HEK293 (cell line): ENCODE data around the gene METAP1.

Experiments used
- BCL11B ChIP-seq: fragments of 450-650 bp; formaldehyde crosslinking; IDR thresholded peaks from 2 replicates; pipeline ENCODE4 v1.5.1; 2016; ENCODE audit warnings: low read depth, missing biosample characterization, missing genetic modification characterization
- EGR2 ChIP-seq: fragments of 450-650 bp; formaldehyde crosslinking; IDR thresholded peaks from 2 replicates; pipeline ENCODE4 v1.5.1; 2016; ENCODE audit warnings: low read depth, missing biosample characterization, missing genetic modification characterization
- GLIS1 ChIP-seq: fragments of 450-650 bp; formaldehyde crosslinking; IDR thresholded peaks from 2 replicates; pipeline ENCODE4 v1.5.1; 2016; ENCODE audit warnings: missing biosample characterization, missing genetic modification characterization
- GLIS2 ChIP-seq: fragments of 450-650 bp; formaldehyde crosslinking; IDR thresholded peaks from 2 replicates; pipeline ENCODE4 v1.5.1; 2016; ENCODE audit warnings: missing biosample characterization, missing genetic modification characterization
- KLF17 ChIP-seq: fragments of 450-650 bp; formaldehyde crosslinking; IDR thresholded peaks from 2 replicates; pipeline ENCODE4 v1.5.1; 2016; ENCODE audit warnings: missing biosample characterization, missing genetic modification characterization
- KLF7 ChIP-seq: fragments of 450-650 bp; formaldehyde crosslinking; IDR thresholded peaks from 2 replicates; pipeline ENCODE4 v1.5.1; 2016; ENCODE audit warnings: missing biosample characterization, missing genetic modification characterization, borderline replicate concordance
- KLF9 ChIP-seq: fragments of 450-650 bp; formaldehyde crosslinking; IDR thresholded peaks from 2 replicates; pipeline ENCODE4 v1.5.1; 2016; ENCODE audit warnings: missing biosample characterization, missing genetic modification characterization, low read depth
- PRDM10 ChIP-seq: fragments of 450-650 bp; formaldehyde crosslinking; IDR thresholded peaks from 2 replicates; pipeline ENCODE4 v1.5.1; 2016; ENCODE audit warnings: missing biosample characterization, missing genetic modification characterization
- REPIN1 ChIP-seq: fragments of 450-650 bp; formaldehyde crosslinking; IDR thresholded peaks from 2 replicates; pipeline ENCODE4 v1.5.1; 2017; ENCODE audit warnings: missing biosample characterization, missing genetic modification characterization, low read depth
- SCRT1 ChIP-seq: fragments of 450-650 bp; formaldehyde crosslinking; IDR thresholded peaks from 2 replicates; pipeline ENCODE4 v1.5.1; 2016; ENCODE audit warnings: missing biosample characterization, missing genetic modification characterization, borderline replicate concordance
- SP2 ChIP-seq: fragments of 450-650 bp; formaldehyde crosslinking; IDR thresholded peaks from 2 replicates; pipeline ENCODE4 v1.5.1; 2016; ENCODE audit warnings: missing biosample characterization, missing genetic modification characterization
- SP3 ChIP-seq: fragments of 450-650 bp; formaldehyde crosslinking; IDR thresholded peaks from 2 replicates; pipeline ENCODE4 v1.5.1; 2016; ENCODE audit warnings: missing biosample characterization, missing genetic modification characterization
- WT1 ChIP-seq: fragments of 450-650 bp; formaldehyde crosslinking; IDR thresholded peaks from 2 replicates; pipeline ENCODE4 v1.5.1; 2016; ENCODE audit warnings: missing biosample characterization, missing genetic modification characterization
- ZBTB48 ChIP-seq: fragments of 450-650 bp; formaldehyde crosslinking; IDR thresholded peaks from 2 replicates; pipeline ENCODE4 v1.5.1; 2016; ENCODE audit warnings: missing biosample characterization, missing genetic modification characterization
- ZFP37 ChIP-seq: fragments of 450-650 bp; formaldehyde crosslinking; IDR thresholded peaks from 2 replicates; pipeline ENCODE4 v1.5.1; 2016; ENCODE audit warnings: missing biosample characterization, missing genetic modification characterization
- ZNF132 ChIP-seq: fragments of 450-650 bp; formaldehyde crosslinking; IDR thresholded peaks from 2 replicates; pipeline ENCODE4 v1.5.1; 2017; ENCODE audit warnings: missing biosample characterization, missing genetic modification characterization, borderline replicate concordance
- ZNF174 ChIP-seq: fragments of 450-650 bp; formaldehyde crosslinking; IDR thresholded peaks from 2 replicates; pipeline ENCODE4 v1.5.0; 2017; ENCODE audit warnings: missing biosample characterization, mild to moderate bottlenecking, missing genetic modification characterization
- ZNF2 ChIP-seq: fragments of 450-650 bp; formaldehyde crosslinking; IDR thresholded peaks from 2 replicates; pipeline ENCODE4 v1.5.1; 2016; ENCODE audit warnings: missing biosample characterization, missing genetic modification characterization
- ZNF354C ChIP-seq: fragments of 450-650 bp; formaldehyde crosslinking; IDR thresholded peaks from 2 replicates; pipeline ENCODE4 v1.5.1; 2016; ENCODE audit warnings: missing biosample characterization, missing genetic modification characterization, low read depth, borderline replicate concordance
- ZNF473 ChIP-seq: fragments of 450-650 bp; formaldehyde crosslinking; IDR thresholded peaks from 2 replicates; pipeline ENCODE4 v1.5.1; 2017; ENCODE audit warnings: missing biosample characterization, missing genetic modification characterization
- ZNF585B ChIP-seq: fragments of 450-650 bp; formaldehyde crosslinking; IDR thresholded peaks from 2 replicates; pipeline ENCODE4 v1.5.1; 2016; ENCODE audit warnings: missing biosample characterization, missing genetic modification characterization
- ZNF768 ChIP-seq: fragments of 450-650 bp; formaldehyde crosslinking; IDR thresholded peaks from 2 replicates; pipeline ENCODE4 v1.5.1; 2018; ENCODE audit warnings: missing biosample characterization, mild to moderate bottlenecking, missing genetic modification characterization
- ZSCAN16 ChIP-seq: fragments of 450-650 bp; formaldehyde crosslinking; IDR thresholded peaks from 2 replicates; pipeline ENCODE4 v1.5.1; 2016; ENCODE audit warnings: missing biosample characterization, missing genetic modification characterization
- TF ChIP-seq, protein P1 (sequence below): fragments of 450-650 bp; formaldehyde crosslinking; optimal IDR thresholded peaks from 2 replicates; pipeline ENCODE3; 2016; ENCODE audit warnings: missing biosample characterization, mild to moderate bottlenecking, missing genetic modification characterization
- TF ChIP-seq, protein P2 (sequence below): fragments of 450-650 bp; formaldehyde crosslinking; IDR thresholded peaks from 2 replicates; pipeline ENCODE4 v1.5.1; 2017; ENCODE audit warnings: missing biosample characterization, missing genetic modification characterization
- TF ChIP-seq, protein P3 (sequence below): fragments of 450-650 bp; formaldehyde crosslinking; IDR thresholded peaks from 2 replicates; pipeline ENCODE4 v1.5.1; 2017; ENCODE audit warnings: missing biosample characterization, missing genetic modification characterization
- TF ChIP-seq, protein P4 (sequence below): fragments of 450-650 bp; formaldehyde crosslinking; IDR thresholded peaks from 2 replicates; pipeline ENCODE4 v1.5.1; 2016; ENCODE audit warnings: missing biosample characterization, missing genetic modification characterization

Gene METAP1

DNA sequence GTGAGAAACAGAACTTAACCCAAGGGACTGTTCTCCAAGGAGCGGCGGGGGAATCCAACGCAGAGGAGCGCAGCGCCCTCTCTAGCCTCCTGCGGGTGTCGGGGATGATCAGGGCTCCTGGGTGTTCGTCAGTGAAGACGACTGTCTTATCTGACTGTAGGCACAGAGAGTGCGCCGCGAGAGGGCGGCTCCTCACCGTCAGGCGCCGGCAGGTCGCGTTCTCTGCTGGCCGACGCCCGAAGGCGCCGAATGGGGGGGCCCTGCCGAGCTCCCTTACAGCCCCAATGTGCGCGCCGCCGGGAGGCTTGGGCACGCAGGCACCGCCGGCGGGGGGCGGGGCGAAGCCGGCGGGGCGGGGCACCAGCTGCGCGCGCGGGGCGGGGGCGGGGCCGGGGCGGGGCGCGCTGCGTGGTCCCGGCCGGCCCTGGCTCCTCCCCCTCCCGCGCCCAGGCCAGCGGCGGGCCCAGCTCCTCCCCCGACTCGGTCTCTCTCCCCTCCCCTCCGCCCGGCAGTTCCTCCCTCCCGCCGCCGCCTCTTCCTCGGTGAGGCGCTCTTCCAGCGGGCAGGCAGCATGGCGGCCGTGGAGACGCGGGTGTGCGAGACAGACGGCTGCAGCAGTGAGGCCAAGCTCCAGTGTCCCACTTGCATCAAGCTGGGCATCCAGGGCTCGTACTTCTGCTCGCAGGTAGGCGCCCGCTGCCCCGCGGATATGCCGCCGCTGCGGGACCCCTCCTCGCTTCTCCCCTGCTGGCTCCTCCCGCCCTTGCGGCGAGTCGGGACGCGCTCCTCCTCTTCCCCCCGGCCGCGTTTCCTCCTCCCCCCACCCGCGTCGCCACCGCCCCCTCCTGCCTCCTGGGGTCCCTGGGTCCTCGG, at the start of gene METAP1 (continued):
- TF ChIP-seq ZNF585B (tag by site-specific recombination) (no peak), ZNF768 (tag by site-specific recombination) (no peak), GLIS1 (tag by site-specific recombination) (peak; percentile 76), REPIN1 (tag by site-specific recombination) (no peak), WT1 (tag by site-specific recombination) (peak; percentile 28; the same call in 1 of the 2 replicates), ZNF132 (no peak), ZNF473 (tag by site-specific recombination) (no peak), SP3 (tag by site-specific recombination) (peak; percentile 75), EGR2 (0 out of 2 replicates have a peak, but pooled peaks have one; percentile 25), ZNF354C (tag by site-specific recombination) (no peak), ZFP37 (tag by site-specific recombination) (no peak), SCRT1 (no peak), ZNF174 (tag by site-specific recombination) (no peak), KLF9 (tag by site-specific recombination) (peak; percentile 52; the same call in 1 of the 2 replicates), ZSCAN16 (tag by site-specific recombination) (no peak), SP2 (tag by site-specific recombination) (peak; percentile 66), KLF7 (tag by site-specific recombination) (no peak), ZNF2 (tag by site-specific recombination) (0 out of 2 replicates have a peak, but pooled peaks have one; percentile 51), KLF17 (peak; percentile 63; the same call in 1 of the 2 replicates), PRDM10 (tag by site-specific recombination) (peak; percentile 50; the same call in 1 of the 2 replicates), BCL11B (no peak), ZBTB48 (tag by site-specific recombination) (peak; percentile 84; the same call in 1 of the 2 replicates), GLIS2 (tag by site-specific recombination) (peak; percentile 73)
- TF ChIP-seq, protein P1, sequence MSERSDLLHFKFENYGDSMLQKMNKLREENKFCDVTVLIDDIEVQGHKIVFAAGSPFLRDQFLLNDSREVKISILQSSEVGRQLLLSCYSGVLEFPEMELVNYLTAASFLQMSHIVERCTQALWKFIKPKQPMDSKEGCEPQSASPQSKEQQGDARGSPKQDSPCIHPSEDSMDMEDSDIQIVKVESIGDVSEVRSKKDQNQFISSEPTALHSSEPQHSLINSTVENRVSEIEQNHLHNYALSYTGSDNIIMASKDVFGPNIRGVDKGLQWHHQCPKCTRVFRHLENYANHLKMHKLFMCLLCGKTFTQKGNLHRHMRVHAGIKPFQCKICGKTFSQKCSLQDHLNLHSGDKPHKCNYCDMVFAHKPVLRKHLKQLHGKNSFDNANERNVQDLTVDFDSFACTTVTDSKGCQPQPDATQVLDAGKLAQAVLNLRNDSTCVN (tag by site-specific recombination) = peak; percentile 83
- TF ChIP-seq, protein P2, sequence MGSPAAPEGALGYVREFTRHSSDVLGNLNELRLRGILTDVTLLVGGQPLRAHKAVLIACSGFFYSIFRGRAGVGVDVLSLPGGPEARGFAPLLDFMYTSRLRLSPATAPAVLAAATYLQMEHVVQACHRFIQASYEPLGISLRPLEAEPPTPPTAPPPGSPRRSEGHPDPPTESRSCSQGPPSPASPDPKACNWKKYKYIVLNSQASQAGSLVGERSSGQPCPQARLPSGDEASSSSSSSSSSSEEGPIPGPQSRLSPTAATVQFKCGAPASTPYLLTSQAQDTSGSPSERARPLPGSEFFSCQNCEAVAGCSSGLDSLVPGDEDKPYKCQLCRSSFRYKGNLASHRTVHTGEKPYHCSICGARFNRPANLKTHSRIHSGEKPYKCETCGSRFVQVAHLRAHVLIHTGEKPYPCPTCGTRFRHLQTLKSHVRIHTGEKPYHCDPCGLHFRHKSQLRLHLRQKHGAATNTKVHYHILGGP (tag by site-specific recombination) = no peak
- TF ChIP-seq, protein P3, sequence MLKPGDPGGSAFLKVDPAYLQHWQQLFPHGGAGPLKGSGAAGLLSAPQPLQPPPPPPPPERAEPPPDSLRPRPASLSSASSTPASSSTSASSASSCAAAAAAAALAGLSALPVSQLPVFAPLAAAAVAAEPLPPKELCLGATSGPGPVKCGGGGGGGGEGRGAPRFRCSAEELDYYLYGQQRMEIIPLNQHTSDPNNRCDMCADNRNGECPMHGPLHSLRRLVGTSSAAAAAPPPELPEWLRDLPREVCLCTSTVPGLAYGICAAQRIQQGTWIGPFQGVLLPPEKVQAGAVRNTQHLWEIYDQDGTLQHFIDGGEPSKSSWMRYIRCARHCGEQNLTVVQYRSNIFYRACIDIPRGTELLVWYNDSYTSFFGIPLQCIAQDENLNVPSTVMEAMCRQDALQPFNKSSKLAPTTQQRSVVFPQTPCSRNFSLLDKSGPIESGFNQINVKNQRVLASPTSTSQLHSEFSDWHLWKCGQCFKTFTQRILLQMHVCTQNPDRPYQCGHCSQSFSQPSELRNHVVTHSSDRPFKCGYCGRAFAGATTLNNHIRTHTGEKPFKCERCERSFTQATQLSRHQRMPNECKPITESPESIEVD (tag by site-specific recombination) = no peak
- TF ChIP-seq, protein P4, sequence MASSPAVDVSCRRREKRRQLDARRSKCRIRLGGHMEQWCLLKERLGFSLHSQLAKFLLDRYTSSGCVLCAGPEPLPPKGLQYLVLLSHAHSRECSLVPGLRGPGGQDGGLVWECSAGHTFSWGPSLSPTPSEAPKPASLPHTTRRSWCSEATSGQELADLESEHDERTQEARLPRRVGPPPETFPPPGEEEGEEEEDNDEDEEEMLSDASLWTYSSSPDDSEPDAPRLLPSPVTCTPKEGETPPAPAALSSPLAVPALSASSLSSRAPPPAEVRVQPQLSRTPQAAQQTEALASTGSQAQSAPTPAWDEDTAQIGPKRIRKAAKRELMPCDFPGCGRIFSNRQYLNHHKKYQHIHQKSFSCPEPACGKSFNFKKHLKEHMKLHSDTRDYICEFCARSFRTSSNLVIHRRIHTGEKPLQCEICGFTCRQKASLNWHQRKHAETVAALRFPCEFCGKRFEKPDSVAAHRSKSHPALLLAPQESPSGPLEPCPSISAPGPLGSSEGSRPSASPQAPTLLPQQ (tag by site-specific recombination) = peak; percentile 45; the same call in 1 of the 2 replicates
